ENCODE data around the gene ASAP2.

GRCh38 chr2:9313443-9313842, 106.8 kb downstream of the ASAP2 start:
- TF ChIP-seq, protein P1, sequence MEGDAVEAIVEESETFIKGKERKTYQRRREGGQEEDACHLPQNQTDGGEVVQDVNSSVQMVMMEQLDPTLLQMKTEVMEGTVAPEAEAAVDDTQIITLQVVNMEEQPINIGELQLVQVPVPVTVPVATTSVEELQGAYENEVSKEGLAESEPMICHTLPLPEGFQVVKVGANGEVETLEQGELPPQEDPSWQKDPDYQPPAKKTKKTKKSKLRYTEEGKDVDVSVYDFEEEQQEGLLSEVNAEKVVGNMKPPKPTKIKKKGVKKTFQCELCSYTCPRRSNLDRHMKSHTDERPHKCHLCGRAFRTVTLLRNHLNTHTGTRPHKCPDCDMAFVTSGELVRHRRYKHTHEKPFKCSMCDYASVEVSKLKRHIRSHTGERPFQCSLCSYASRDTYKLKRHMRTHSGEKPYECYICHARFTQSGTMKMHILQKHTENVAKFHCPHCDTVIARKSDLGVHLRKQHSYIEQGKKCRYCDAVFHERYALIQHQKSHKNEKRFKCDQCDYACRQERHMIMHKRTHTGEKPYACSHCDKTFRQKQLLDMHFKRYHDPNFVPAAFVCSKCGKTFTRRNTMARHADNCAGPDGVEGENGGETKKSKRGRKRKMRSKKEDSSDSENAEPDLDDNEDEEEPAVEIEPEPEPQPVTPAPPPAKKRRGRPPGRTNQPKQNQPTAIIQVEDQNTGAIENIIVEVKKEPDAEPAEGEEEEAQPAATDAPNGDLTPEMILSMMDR (IDR thresholded peaks at IDR 0.05), result no peak
- TF ChIP-seq POLR2A (IDR thresholded peaks at IDR 0.05), result no peak
